Stomach smooth muscle (tissue), 2 donors: ENCODE data around the gene CNTN4.
"Not testable (repeated sequence)": the region's sequence is repeated elsewhere in the genome, so short reads cannot be mapped to it uniquely, and the experiment has no call there.

Source experiments
- H3K27ac ChIP-seq: one replicate; pipeline ENCODE4 v1.7.0; 2013; ENCODE audit warnings: mild to moderate bottlenecking, low read length, inconsistent platforms
- H3K27me3 ChIP-seq, 2 donors: one replicate each; pipeline ENCODE4 v1.7.0; 2013; ENCODE audit warnings: low read length in 2 of 2; ENCODE audit not compliant: insufficient read depth in 2 of 2, control insufficient read depth in 1 of 2
- H3K36me3 ChIP-seq, 2 donors: one replicate each; pipeline ENCODE4 v1.7.0; 2013; ENCODE audit warnings: low read length in 2 of 2; ENCODE audit not compliant: control insufficient read depth in 2 of 2, insufficient read depth in 2 of 2
- H3K4me1 ChIP-seq: one replicate; pipeline ENCODE4 v1.7.0; 2013; ENCODE audit warnings: low read length; ENCODE audit not compliant: control insufficient read depth, insufficient read depth
- H3K4me3 ChIP-seq, 2 donors: one replicate each; pipeline ENCODE4 v1.7.0; 2013; ENCODE audit warnings: low read length in 2 of 2
- H3K9ac ChIP-seq, 2 donors: one replicate each; pipeline ENCODE4 v1.7.0; 2013; ENCODE audit warnings: low read length in 2 of 2, mild to moderate bottlenecking in 1 of 2
- H3K9me3 ChIP-seq, 2 donors: one replicate each; pipeline ENCODE4 v1.7.0; 2013; ENCODE audit warnings: low read length in 2 of 2; ENCODE audit not compliant: control insufficient read depth in 2 of 2
- donor health status: healthy.
- donor health status: Pancreatic carcinoma.

The CNTN4 gene

GRCh38 chr3:2534767-2535166, 436.1 kb downstream of the CNTN4 start:
- H3K4me1 ChIP-seq, H3K4me3 ChIP-seq, H3K27ac ChIP-seq, H3K9ac ChIP-seq, H3K36me3 ChIP-seq, H3K9me3 ChIP-seq, H3K27me3 ChIP-seq: not testable (repeated sequence)

- Histone ChIP-seq H3K27me3 (no peaks in the 10 kb centered on the region), H3K4me3 (no peak overlapping the region), H3K4me1 (no peaks in the 10 kb centered on the region), H3K9me3 (no peaks in the 10 kb centered on the region), H3K27ac (no peak overlapping the region), H3K36me3 (no peaks in the 10 kb centered on the region), H3K9ac (no peak overlapping the region)
Measured at GRCh38 chr3:2535206-2535605, 436.5 kb downstream of the CNTN4 start.

DNA sequence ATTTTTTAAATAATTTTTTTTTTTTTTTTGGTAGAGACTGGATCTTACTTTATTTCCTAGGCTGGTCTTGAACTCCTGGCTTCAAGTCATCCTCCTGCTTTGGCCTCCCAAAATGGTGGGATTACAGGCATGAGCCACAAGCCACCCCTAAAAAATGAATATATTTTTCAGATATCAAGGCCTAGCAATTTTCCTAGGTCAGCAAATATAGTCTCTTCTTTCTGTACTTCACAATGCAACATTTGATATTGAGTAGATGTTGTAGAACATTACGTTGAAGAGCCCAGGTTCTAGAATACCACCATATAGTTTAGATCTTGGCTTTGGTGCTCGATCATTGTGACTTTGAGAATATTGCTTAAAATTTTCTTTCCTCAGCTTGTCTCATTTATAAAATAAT, 437.9 kb downstream of the CNTN4 start:
- Histone ChIP-seq H3K9ac (no peak overlapping the region), H3K27me3 (no peaks in the 10 kb centered on the region), H3K36me3 (no peaks in the 10 kb centered on the region), H3K4me3 (no peak overlapping the region), H3K9me3 (no peaks in the 10 kb centered on the region), H3K4me1 (no peaks in the 10 kb centered on the region), H3K27ac (no peak overlapping the region)

- Histone ChIP-seq H3K9ac (no peak overlapping the region), H3K36me3 (no peaks in the 10 kb centered on the region), H3K4me3 (no peak overlapping the region)
Measured at GRCh38 chr3:2540115-2540514, 441.4 kb downstream of the CNTN4 start.

DNA sequence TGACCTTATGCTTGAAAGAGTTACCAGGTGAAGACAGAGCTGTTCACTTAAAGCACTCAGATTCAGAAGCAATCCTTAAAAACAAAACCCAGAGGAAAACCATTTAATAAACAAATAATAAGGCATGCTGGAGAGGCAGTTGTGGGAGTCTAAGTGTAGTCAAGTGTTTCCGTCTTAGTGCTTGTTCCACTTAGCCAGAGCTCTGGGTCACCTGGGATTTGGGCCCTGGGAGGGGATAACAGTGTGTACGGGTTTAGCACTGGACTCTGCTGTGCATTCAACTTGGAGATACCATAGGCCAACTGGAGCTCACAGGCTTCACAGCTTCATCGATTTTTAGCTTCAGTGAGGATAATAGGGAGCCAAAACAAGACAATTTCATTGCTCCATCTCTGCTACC, 444.6 kb downstream of the CNTN4 start:
- Histone ChIP-seq H3K4me3 (no peak overlapping the region), H3K4me1 (no peaks in the 10 kb centered on the region), H3K9me3 (no peaks in the 10 kb centered on the region), H3K36me3 (no peaks in the 10 kb centered on the region), H3K27ac (no peak overlapping the region), H3K9ac (no peak overlapping the region), H3K27me3 (no peaks in the 10 kb centered on the region)

More at GRCh38 chr3:2540115-2540514, 441.4 kb downstream of the CNTN4 start:
- no peaks in the 10 kb centered on the region for H3K27me3 ChIP-seq
- H3K27ac ChIP-seq: no peak overlapping the region
- H3K4me1 ChIP-seq: no peaks in the 10 kb centered on the region
- H3K9me3 ChIP-seq: no peaks in the 10 kb centered on the region

DNA sequence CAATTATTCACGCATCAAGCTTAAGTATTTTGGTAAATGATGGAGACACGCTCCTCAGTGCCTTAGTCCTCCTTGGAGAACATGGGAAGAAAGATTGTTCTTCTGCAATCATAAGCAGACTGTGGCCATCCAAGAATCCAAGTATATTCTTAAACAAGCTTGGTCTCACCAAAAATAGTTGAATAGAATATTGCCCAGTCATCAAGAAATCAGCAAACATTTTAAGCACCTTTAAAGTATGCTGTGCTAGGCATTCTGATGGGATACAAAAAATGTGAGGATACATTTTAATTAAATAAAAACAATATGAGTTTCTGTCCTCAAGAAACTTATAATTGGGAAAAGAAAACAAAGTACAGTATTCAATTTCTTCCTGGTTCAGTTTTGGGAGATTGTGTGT, 445.5 kb downstream of the CNTN4 start:
- Histone ChIP-seq H3K36me3 (no peaks in the 10 kb centered on the region), H3K4me1 (no peaks in the 10 kb centered on the region), H3K27me3 (no peaks in the 10 kb centered on the region), H3K9ac (no peak overlapping the region), H3K4me3 (no peak overlapping the region), H3K27ac (no peak overlapping the region), H3K9me3 (no peaks in the 10 kb centered on the region)

DNA sequence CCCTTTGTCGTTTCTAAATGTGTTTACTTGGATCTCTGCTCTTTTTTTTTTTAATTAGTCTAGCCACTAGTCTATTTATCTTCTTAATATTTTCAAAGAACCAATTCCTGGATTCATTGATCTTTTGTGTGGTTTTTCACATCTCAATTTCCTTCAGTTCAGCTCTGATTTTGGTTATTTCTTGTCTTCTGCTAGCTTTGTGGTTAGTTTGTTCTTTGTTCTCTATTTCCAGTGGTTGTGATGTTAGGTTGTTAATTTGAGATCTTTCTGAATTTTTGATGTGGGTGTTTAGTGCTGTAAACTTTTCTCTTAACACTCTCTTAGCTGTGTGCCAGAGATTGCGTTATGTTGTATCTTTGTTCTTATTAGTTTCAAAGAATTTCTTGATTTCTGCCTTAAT, 446.1 kb downstream of the CNTN4 start:
- Histone ChIP-seq H3K36me3 (no peaks in the 10 kb centered on the region), H3K9me3 (no peaks in the 10 kb centered on the region), H3K27me3 (no peaks in the 10 kb centered on the region)

GRCh38 chr3:2547049-2547448, 448.4 kb downstream of the CNTN4 start:
- H3K4me1 ChIP-seq: no peaks in the 10 kb centered on the region
- H3K9me3 ChIP-seq: no peaks in the 10 kb centered on the region
- H3K36me3 ChIP-seq: no peaks in the 10 kb centered on the region
- no peak overlapping the region for H3K4me3 ChIP-seq
- no peaks in the 10 kb centered on the region for H3K27me3 ChIP-seq
- no peak overlapping the region for H3K9ac ChIP-seq
- no peak overlapping the region for H3K27ac ChIP-seq

More for the DNA sequence above, 446.1 kb downstream of the CNTN4 start:
- no peaks in the 10 kb centered on the region for H3K4me1 ChIP-seq
- H3K9ac ChIP-seq: no peak overlapping the region
- H3K4me3 ChIP-seq: no peak overlapping the region
- H3K27ac ChIP-seq: no peak overlapping the region

DNA sequence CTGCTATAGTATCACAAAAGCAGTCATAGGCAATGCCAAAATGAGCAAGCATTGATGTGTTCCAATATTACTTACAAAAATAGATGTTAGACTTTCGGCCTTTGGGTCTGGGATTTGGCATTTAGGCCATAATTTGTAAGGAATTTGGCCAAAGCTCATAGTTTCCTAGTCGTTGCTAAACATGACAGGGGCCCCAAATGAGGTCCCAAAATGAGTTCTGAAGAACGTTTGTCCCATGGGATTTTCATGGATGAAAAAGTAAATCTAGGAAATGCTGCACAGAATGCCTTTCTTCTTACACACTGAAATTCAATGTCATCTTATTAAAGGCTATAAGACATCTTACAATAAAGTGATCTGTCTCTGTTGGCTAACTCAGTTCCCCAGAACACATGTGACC, 456.0 kb downstream of the CNTN4 start:
- Histone ChIP-seq H3K4me1 (no peaks in the 10 kb centered on the region), H3K9me3 (no peaks in the 10 kb centered on the region), H3K27me3 (no peaks in the 10 kb centered on the region), H3K27ac (no peak overlapping the region), H3K36me3 (no peaks in the 10 kb centered on the region), H3K4me3 (no peak overlapping the region), H3K9ac (no peak overlapping the region)

DNA sequence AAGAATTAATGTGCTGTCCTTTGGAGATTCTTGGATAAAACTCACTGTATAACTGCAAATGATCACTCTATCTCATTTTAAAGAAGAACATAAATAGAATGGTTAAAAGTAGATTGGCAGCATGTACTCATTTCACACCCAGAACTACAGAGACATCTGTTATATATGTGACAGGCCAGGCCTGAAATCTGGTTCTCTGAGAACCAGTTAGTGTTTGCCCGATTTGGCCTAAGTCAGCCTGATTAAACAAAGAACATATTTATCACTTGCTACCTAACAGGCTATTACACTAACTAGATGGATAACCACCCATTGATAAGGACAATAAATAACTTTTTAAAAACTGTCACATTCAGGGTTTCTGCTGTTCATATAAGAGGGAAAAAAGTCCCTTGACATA, 460.1 kb downstream of the CNTN4 start:
- H3K27me3 ChIP-seq: no peaks in the 10 kb centered on the region
- H3K9ac ChIP-seq: no peak overlapping the region
- H3K4me3 ChIP-seq: no peak overlapping the region
- no peaks in the 10 kb centered on the region for H3K4me1 ChIP-seq
- H3K27ac ChIP-seq: no peak overlapping the region
- no peaks in the 10 kb centered on the region for H3K36me3 ChIP-seq
- H3K9me3 ChIP-seq: no peaks in the 10 kb centered on the region

GRCh38 chr3:2567451-2567850, 468.8 kb downstream of the CNTN4 start:
- Histone ChIP-seq H3K27ac (no peak overlapping the region), H3K9ac (no peak overlapping the region)

GRCh38 chr3:2568156-2568555, 469.5 kb downstream of the CNTN4 start:
- H3K36me3 ChIP-seq: no peaks in the 10 kb centered on the region
- no peaks in the 10 kb centered on the region for H3K27me3 ChIP-seq
- no peak overlapping the region for H3K4me3 ChIP-seq
- no peaks in the 10 kb centered on the region for H3K9me3 ChIP-seq
- no peak overlapping the region for H3K9ac ChIP-seq
- no peaks in the 10 kb centered on the region for H3K4me1 ChIP-seq
- H3K27ac ChIP-seq: no peak overlapping the region

More at GRCh38 chr3:2567451-2567850, 468.8 kb downstream of the CNTN4 start:
- H3K36me3 ChIP-seq: no peaks in the 10 kb centered on the region
- H3K27me3 ChIP-seq: no peaks in the 10 kb centered on the region
- H3K4me3 ChIP-seq: no peak overlapping the region
- H3K4me1 ChIP-seq: no peaks in the 10 kb centered on the region
- H3K9me3 ChIP-seq: no peaks in the 10 kb centered on the region
